Body of pancreas (tissue), 4 donors: Measurements from ENCODE around the gene RGS6.

ENCODE experiments used
- CTCF ChIP-seq, 7 experiments: fragments of 450-650 bp in 4 of 7; fragments of 200-600 bp in 3 of 7; sonication (generic) in 3 of 7; IDR thresholded peaks; one replicate each; pipeline ENCODE4 v1.5.1; 2016 to 2019; ENCODE audit warnings: antibody characterized with exemption in 7 of 7
- POLR2A ChIP-seq, 3 donors: fragments of 450-650 bp; IDR thresholded peaks; one replicate each; pipeline ENCODE4 v1.6.1; 2016; ENCODE audit warnings: antibody characterized with exemption in 3 of 3, mild to moderate bottlenecking in 2 of 3

- TF ChIP-seq POLR2A (IDR thresholded peaks at IDR 0.05) (no peak), CTCF (IDR thresholded peaks at IDR 0.05) (no peak)
Measured at GRCh38 chr14:72514660-72515025, 582.4 kb downstream of the RGS6 start.
